Progenitor cell of endocrine pancreas (in vitro differentiated cells): ENCODE data around the gene KRT81. TPM values are rescaled to one million over a fixed set of nuclear protein-coding genes. Genes with fewer than 3 reads are reported as not detected.
"Not testable (repeated sequence)": the region's sequence is repeated elsewhere in the genome, so short reads cannot be mapped to it uniquely, and the experiment has no call there.

Experiments used
- DNase-seq: peaks from one replicate; pipeline ENCODE4 v3.0.0; 2021; ENCODE audit warnings: low spot score; ENCODE audit not compliant: unreplicated experiment
- H3K27ac Mint-ChIP-seq: 2 replicates; pipeline ENCODE4 v1.8.0; 2021; ENCODE audit warnings: mild to moderate bottlenecking, moderate library complexity, mixed read lengths
- H3K27me3 Mint-ChIP-seq: 2 replicates; pipeline ENCODE4 v1.8.0; 2021; ENCODE audit warnings: mixed read lengths
- H3K36me3 Mint-ChIP-seq: 2 replicates; pipeline ENCODE4 v1.8.0; 2022; ENCODE audit warnings: mixed read lengths; ENCODE audit not compliant: insufficient read depth
- H3K4me1 Mint-ChIP-seq: 2 replicates; pipeline ENCODE4 v1.8.0; 2021; ENCODE audit warnings: low read depth, mixed read lengths
- H3K4me3 Mint-ChIP-seq: 2 replicates; pipeline ENCODE4 v1.8.0; 2021; ENCODE audit warnings: low read depth, mild to moderate bottlenecking, moderate library complexity, mixed read lengths
- H3K9me3 Mint-ChIP-seq: 2 replicates; pipeline ENCODE4 v1.8.0; 2021; ENCODE audit warnings: low read depth, mixed read lengths
- CTCF ChIP-seq: fragments of 200-600 bp; sonication (generic); IDR thresholded peaks from one replicate; pipeline ENCODE4 v1.5.0; 2021; ENCODE audit warnings: antibody characterized with exemption, mild to moderate bottlenecking; ENCODE audit not compliant: unreplicated experiment
- total RNA-seq: library from RNA; stranded (reverse); gene quantifications from 2 replicates; pipeline ENCODE4 v1.2.1, GENCODE V29; 2021

The KRT81 gene
- total RNA-seq, 1 donor from 2014 or later: not detected

- H3K27ac Mint-ChIP-seq, H3K4me3 Mint-ChIP-seq, H3K36me3 Mint-ChIP-seq, H3K9me3 Mint-ChIP-seq, DNase-seq: not testable (repeated sequence)
- Mint-ChIP-seq H3K4me1 (peaks cover 19% of the 10 kb centered on the region), H3K27me3 (peaks cover 87% of the 10 kb centered on the region)
- TF ChIP-seq CTCF: peak; percentile 36
These were observed 39.1 kb downstream of the KRT81 start for GRCh38 chr12:52252175-52252615.

- H3K27me3 Mint-ChIP-seq: peaks cover 81% of the 10 kb centered on the region
- no peak overlapping the region for H3K27ac Mint-ChIP-seq
- TF ChIP-seq CTCF: no peak
- H3K9me3 Mint-ChIP-seq: no peaks in the 10 kb centered on the region
- peaks cover 26% of the 10 kb centered on the region for H3K4me1 Mint-ChIP-seq
- no peaks in the 10 kb centered on the region for H3K36me3 Mint-ChIP-seq
- no peak for DNase-seq
- H3K4me3 Mint-ChIP-seq: no peak overlapping the region
These were observed 39.8 kb downstream of the KRT81 start for GRCh38 chr12:52251367-52252051.

GRCh38 chr12:52250048-52250990, 41.0 kb downstream of the KRT81 start:
- Mint-ChIP-seq H3K27me3 (peaks cover 75% of the 10 kb centered on the region), H3K36me3 (no peaks in the 10 kb centered on the region), H3K9me3 (no peaks in the 10 kb centered on the region), H3K4me3 (no peak overlapping the region), H3K4me1 (peaks cover 35% of the 10 kb centered on the region), H3K27ac (no peak overlapping the region)
- DNase-seq: no peak
- peak; percentile 53 for TF ChIP-seq CTCF

- TF ChIP-seq CTCF: no peak
- Mint-ChIP-seq H3K4me3 (no peak overlapping the region), H3K36me3 (no peaks in the 10 kb centered on the region), H3K27me3 (peaks cover 72% of the 10 kb centered on the region), H3K9me3 (no peaks in the 10 kb centered on the region), H3K27ac (no peak overlapping the region), H3K4me1 (peaks cover 35% of the 10 kb centered on the region)
- no peak for DNase-seq
These were observed 41.8 kb downstream of the KRT81 start for GRCh38 chr12:52249511-52250047.
